HG03565 (cell line): ENCODE results near the gene DNAJC5G.
"Not testable (repeated sequence)": the region's sequence is repeated elsewhere in the genome, so short reads cannot be mapped to it uniquely, and the experiment has no call there.

Experiments used
- ATAC-seq: cut with Tn5 transposase; IDR thresholded peaks from one replicate; pipeline ENCODE4 v1.9.1; 2021; ENCODE audit warnings: mild to moderate bottlenecking, moderate library complexity; ENCODE audit not compliant: unreplicated experiment

Gene DNAJC5G

GRCh38 chr2:27251766-27252165 lies 23.5 kb upstream of the DNAJC5G start:
- no peak for ATAC-seq

- ATAC-seq: no peak
Observed at GRCh38 chr2:27255187-27255586, 20.0 kb upstream of the DNAJC5G start.

GRCh38 chr2:27255660-27256059 lies 19.6 kb upstream of the DNAJC5G start:
- no peak for ATAC-seq

- no peak for ATAC-seq
Observed at GRCh38 chr2:27256855-27257454, 18.3 kb upstream of the DNAJC5G start.

GRCh38 chr2:27258051-27258450 lies 17.2 kb upstream of the DNAJC5G start:
- no peak for ATAC-seq

- ATAC-seq: no peak
Observed at GRCh38 chr2:27261241-27261925, 13.8 kb upstream of the DNAJC5G start.

- no peak for ATAC-seq
Observed at GRCh38 chr2:27261926-27262298, 13.3 kb upstream of the DNAJC5G start.

- ATAC-seq: no peak
Observed at GRCh38 chr2:27262379-27263286, 12.6 kb upstream of the DNAJC5G start, which contains the start of gene SLC30A3. TSS of gene SLC30A3 (minus strand) at chr2:27263047. CDS start at chr2:27262906, 141 bp downstream.

- ATAC-seq: no peak
Observed at GRCh38 chr2:27263287-27264252, 11.7 kb upstream of the DNAJC5G start.

- no peak for ATAC-seq
Observed at GRCh38 chr2:27264253-27264752, 10.9 kb upstream of the DNAJC5G start.

GRCh38 chr2:27264753-27265535 lies 10.3 kb upstream of the DNAJC5G start:
- ATAC-seq: no peak

- ATAC-seq: no peak
Observed at GRCh38 chr2:27265536-27265870, 9.7 kb upstream of the DNAJC5G start.

- not testable (repeated sequence) for ATAC-seq
Observed at GRCh38 chr2:27268296-27268695, 6.9 kb upstream of the DNAJC5G start.

- ATAC-seq: no peak
Observed at GRCh38 chr2:27270131-27270530, 5.1 kb upstream of the DNAJC5G start.

GRCh38 chr2:27270670-27271069 lies 4.6 kb upstream of the DNAJC5G start:
- no peak for ATAC-seq

- no peak for ATAC-seq
Observed at GRCh38 chr2:27271631-27272340, 3.4 kb upstream of the DNAJC5G start.

GRCh38 chr2:27272537-27273522 lies 2.4 kb upstream of the DNAJC5G start:
- not testable (repeated sequence) for ATAC-seq

- no peak for ATAC-seq
Observed at GRCh38 chr2:27278010-27278409, 2.8 kb downstream of the DNAJC5G start.
